ENCODE data around the gene DGCR2.
"Not testable (repeated sequence)": the region's sequence is repeated elsewhere in the genome, so short reads cannot be mapped to it uniquely, and the experiment has no call there.

Gene DGCR2

DNA sequence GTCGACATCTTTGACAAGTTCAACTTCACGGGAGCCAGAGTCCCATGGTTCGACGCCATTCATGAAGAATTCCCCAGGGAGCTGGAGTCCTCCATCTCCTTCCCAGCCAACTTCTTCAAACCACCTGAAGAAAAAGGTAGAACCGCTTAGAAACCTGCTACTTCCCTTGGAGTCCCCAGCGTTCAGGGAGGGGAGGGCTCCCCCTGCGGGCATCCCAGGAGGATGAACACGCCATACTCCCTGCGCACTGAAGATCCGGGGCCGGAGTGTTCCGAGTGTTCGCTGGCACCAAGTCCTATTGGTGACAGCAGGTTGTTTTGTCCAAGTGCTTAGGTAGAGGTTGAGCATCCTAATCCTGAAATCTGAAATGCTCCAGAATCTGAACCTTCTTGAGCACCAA lies 134.4 kb downstream of the DGCR2 start:
- no peak for DNase-seq (ENCODE audit: low read depth)
- Histone ChIP-seq H3K36me3 (ENCODE audit: control insufficient read depth, insufficient read depth, low read length, severe bottlenecking) (no peaks in the 10 kb centered on the region), H3K9ac (ENCODE audit: low read length) (no peak overlapping the region), H3K4me1 (ENCODE audit: control insufficient read depth, insufficient read depth, low read length) (no peaks in the 10 kb centered on the region), H3K4me3 (ENCODE audit: low read length) (no peak overlapping the region), H3K9me3 (ENCODE audit: control insufficient read depth, low read length) (no peaks in the 10 kb centered on the region), H3K27me3 (replicated peaks; ENCODE audit: control insufficient read depth, insufficient read depth, low read length) (peaks cover 34% of the 10 kb centered on the region)

DNA sequence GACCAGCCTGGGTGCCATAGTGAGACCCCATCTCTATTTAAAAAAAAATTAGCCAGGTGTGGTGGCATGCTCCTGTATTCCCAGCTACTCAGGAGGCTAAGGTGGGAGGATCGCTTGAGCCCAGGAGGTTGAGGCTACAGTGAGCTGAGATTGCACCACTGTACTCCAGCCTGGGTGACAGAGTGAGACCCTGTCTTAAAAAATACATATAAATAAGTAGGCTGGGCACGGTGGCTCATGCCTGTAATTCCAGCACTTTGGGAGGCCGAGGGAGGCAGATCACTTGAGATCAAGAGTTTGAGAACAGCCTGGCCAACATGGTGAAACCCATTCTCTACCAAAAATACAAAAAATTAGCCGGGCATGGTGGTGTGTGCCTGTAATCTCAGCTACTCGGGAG lies 135.1 kb downstream of the DGCR2 start:
- DNase-seq (ENCODE audit: low read depth); H3K36me3 ChIP-seq (ENCODE audit: control insufficient read depth, insufficient read depth, low read length, severe bottlenecking); H3K9me3 ChIP-seq (ENCODE audit: control insufficient read depth, low read length); H3K4me3 ChIP-seq (ENCODE audit: low read length); H3K4me1 ChIP-seq (ENCODE audit: control insufficient read depth, insufficient read depth, low read length); H3K9ac ChIP-seq (ENCODE audit: low read length): not testable (repeated sequence)
- peaks cover 28% of the 10 kb centered on the region for H3K27me3 ChIP-seq (replicated peaks; ENCODE audit: control insufficient read depth, insufficient read depth, low read length)

Data from adipocyte (in vitro differentiated cells).